Neural cell (in vitro differentiated cells): ENCODE measurements around the gene PAPPA2. TPM values are rescaled to one million over a fixed set of nuclear protein-coding genes. Genes with fewer than 3 reads are reported as not detected.

Experiments used
- H2AFZ ChIP-seq: fragments of 200-600, 300-800 bp; sonication (generic), shearing (Covaris generic); 2 replicates; pipeline ENCODE4 v1.6.0; 2014; ENCODE audit warnings: low read depth, mild to moderate bottlenecking, antibody characterized with exemption, low read length, moderate library complexity
- H3F3A ChIP-seq: fragments of 200-600 bp; shearing (Covaris generic); 2 replicates; pipeline ENCODE4 v1.6.1; 2016; ENCODE audit warnings: mild to moderate bottlenecking, moderate library complexity, mixed read lengths, antibody characterized with exemption, low read length; ENCODE audit not compliant: insufficient read depth, poor library complexity, severe bottlenecking
- H3K27ac ChIP-seq: fragments of 200-600, 300-800 bp; sonication (generic), shearing (Covaris generic); 2 replicates; pipeline ENCODE4 v1.5.1; 2014; ENCODE audit warnings: mild to moderate bottlenecking, low read length, moderate library complexity
- H3K27me3 ChIP-seq: fragments of 300-800, 200-600 bp; sonication (generic), shearing (Covaris generic); 2 replicates; pipeline ENCODE4 v1.6.0; 2014; ENCODE audit warnings: mild to moderate bottlenecking, low read depth, low read length, moderate library complexity; ENCODE audit not compliant: insufficient read depth
- H3K36me3 ChIP-seq: fragments of 300-800, 200-600 bp; sonication (generic), shearing (Covaris generic); 2 replicates; pipeline ENCODE4 v1.5.1; 2014; ENCODE audit warnings: mild to moderate bottlenecking, antibody characterized with exemption, low read length, moderate library complexity; ENCODE audit not compliant: insufficient read depth
- H3K4me2 ChIP-seq: fragments of 300-800, 200-600 bp; sonication (generic), shearing (Covaris generic); 2 replicates; pipeline ENCODE4 v1.6.0; 2014; ENCODE audit warnings: mild to moderate bottlenecking, low read length
- H3K4me3 ChIP-seq: fragments of 300-800, 200-600 bp; sonication (generic), shearing (Covaris generic); 2 replicates; pipeline ENCODE4 v1.5.1; 2014; ENCODE audit warnings: mild to moderate bottlenecking, low read length, moderate library complexity
- H3K79me2 ChIP-seq: fragments of 200-600 bp; shearing (Covaris generic); replicated peaks from 2 replicates; pipeline ENCODE4 v1.6.0; 2014; ENCODE audit warnings: mild to moderate bottlenecking, low read length, moderate library complexity; ENCODE audit not compliant: insufficient read depth
- H3K9ac ChIP-seq: fragments of 300-800, 200-600 bp; sonication (generic), shearing (Covaris generic); 2 replicates; pipeline ENCODE4 v1.6.1; 2016; ENCODE audit warnings: mild to moderate bottlenecking, low read length, mixed read lengths
- H3K9me2 ChIP-seq: fragments of 200-600 bp; shearing (Covaris generic); 2 replicates; pipeline ENCODE4 v1.6.1; 2016; ENCODE audit warnings: mild to moderate bottlenecking, low read length, mixed read lengths; ENCODE audit not compliant: insufficient read depth
- H3K9me3 ChIP-seq: fragments of 200-600, 300-800 bp; sonication (generic), shearing (Covaris generic); 2 replicates; pipeline ENCODE4 v1.6.1; 2016; ENCODE audit warnings: mild to moderate bottlenecking, mixed run types, low read length, moderate library complexity, mixed read lengths
- H4K20me1 ChIP-seq: fragments of 200-600 bp; shearing (Covaris generic); 2 replicates; pipeline ENCODE4 v1.6.1; 2016; ENCODE audit warnings: mild to moderate bottlenecking, mixed run types; ENCODE audit not compliant: insufficient read depth
- CTCF ChIP-seq: fragments of 450-650 bp; IDR thresholded peaks from 2 replicates; pipeline ENCODE4 v1.5.1; 2014; ENCODE audit warnings: antibody characterized with exemption, mild to moderate bottlenecking, moderate library complexity; ENCODE audit not compliant: poor library complexity, severe bottlenecking
- EP300 ChIP-seq: fragments of 450-650 bp; conservative IDR thresholded peaks from 2 replicates; pipeline ENCODE4 v1.6.1; 2014; ENCODE audit warnings: antibody characterized with exemption, mild to moderate bottlenecking, moderate library complexity; ENCODE audit not compliant: poor library complexity, severe bottlenecking
- EZH2 ChIP-seq: fragments of 200-600, 300-800 bp; shearing (Covaris generic), sonication (generic); IDR thresholded peaks from 2 replicates; pipeline ENCODE4 v1.6.1; 2014; ENCODE audit warnings: antibody characterized with exemption, low read length, borderline replicate concordance, mild to moderate bottlenecking; ENCODE audit not compliant: insufficient read depth, poor library complexity, severe bottlenecking
- MXI1 ChIP-seq: fragments of 450-650 bp; conservative IDR thresholded peaks from 2 replicates; pipeline ENCODE4 v1.6.1; 2014; ENCODE audit warnings: antibody characterized with exemption, mild to moderate bottlenecking; ENCODE audit not compliant: poor library complexity, severe bottlenecking
- POLR2AphosphoS5 ChIP-seq: IDR thresholded peaks from 2 replicates; pipeline ENCODE4 v1.6.1; 2012
- RAD21 ChIP-seq: fragments of 450-650 bp; conservative IDR thresholded peaks from 2 replicates; pipeline ENCODE4 v1.6.1; 2014; ENCODE audit warnings: antibody characterized with exemption, mild to moderate bottlenecking, moderate library complexity
- REST ChIP-seq: IDR thresholded peaks from 2 replicates; pipeline ENCODE4 v1.6.1; 2012; ENCODE audit warnings: borderline replicate concordance
- SMC3 ChIP-seq: fragments of 450-650 bp; conservative IDR thresholded peaks from 2 replicates; pipeline ENCODE4 v1.6.1; 2014; ENCODE audit warnings: antibody characterized with exemption, mild to moderate bottlenecking, moderate library complexity; ENCODE audit not compliant: poor library complexity
- TAF1 ChIP-seq: IDR thresholded peaks from 2 replicates; pipeline ENCODE4 v1.6.1; 2012; ENCODE audit warnings: low read depth
- polyA plus RNA-seq: library from polyadenylated mRNA; depleted of rRNA; stranded (reverse); fragments of >200 nt; gene quantifications from 2 replicates; pipeline ENCODE4 v1.2.3, GENCODE V29; 2014

PAPPA2 gene
- polyA plus RNA-seq, 1 donor from 2014 or later = 0.59 TPM

GRCh38 chr1:176774224-176774623, 311.2 kb downstream of the PAPPA2 start:
- Histone ChIP-seq H3K9me2 (no peaks in the 10 kb centered on the region), H3K27me3 (no peaks in the 10 kb centered on the region), H3K36me3 (no peaks in the 10 kb centered on the region), H3K27ac (no peak overlapping the region), H3F3A (no peaks in the 10 kb centered on the region), H3K79me2 (no peaks in the 10 kb centered on the region), H3K9ac (no peak overlapping the region), H3K9me3 (no peaks in the 10 kb centered on the region), H3K4me2 (no peak overlapping the region), H2AFZ (no peak overlapping the region), H3K4me3 (no peak overlapping the region), H4K20me1 (no peaks in the 10 kb centered on the region)
- no peak for TF ChIP-seq MXI1
- no peak for TF ChIP-seq RAD21
- TF ChIP-seq CTCF = no peak
- TF ChIP-seq EZH2 = no peak
- TF ChIP-seq TAF1 = no peak
- no peak for TF ChIP-seq SMC3
- no peak for TF ChIP-seq REST
- no peak for TF ChIP-seq POLR2AphosphoS5
- no peak for TF ChIP-seq EP300

GRCh38 chr1:176775378-176775777, 312.4 kb downstream of the PAPPA2 start:
- Histone ChIP-seq H3K4me3 (no peak overlapping the region), H3K9ac (no peak overlapping the region), H3K4me2 (no peak overlapping the region), H3K27me3 (no peaks in the 10 kb centered on the region), H3K27ac (no peak overlapping the region), H3K36me3 (no peaks in the 10 kb centered on the region), H4K20me1 (no peaks in the 10 kb centered on the region), H3K79me2 (no peaks in the 10 kb centered on the region), H2AFZ (no peak overlapping the region), H3K9me2 (no peaks in the 10 kb centered on the region), H3F3A (no peaks in the 10 kb centered on the region), H3K9me3 (no peaks in the 10 kb centered on the region)
- TF ChIP-seq CTCF = no peak
- TF ChIP-seq TAF1 = no peak
- no peak for TF ChIP-seq SMC3
- no peak for TF ChIP-seq MXI1
- no peak for TF ChIP-seq REST
- no peak for TF ChIP-seq RAD21
- no peak for TF ChIP-seq EZH2
- no peak for TF ChIP-seq POLR2AphosphoS5
- no peak for TF ChIP-seq EP300
